ENCODE measurements around the gene MIF4GD.

GRCh38 chr17:75319904-75320691 is 49.1 kb upstream of the MIF4GD start:
- TF ChIP-seq, protein P1, sequence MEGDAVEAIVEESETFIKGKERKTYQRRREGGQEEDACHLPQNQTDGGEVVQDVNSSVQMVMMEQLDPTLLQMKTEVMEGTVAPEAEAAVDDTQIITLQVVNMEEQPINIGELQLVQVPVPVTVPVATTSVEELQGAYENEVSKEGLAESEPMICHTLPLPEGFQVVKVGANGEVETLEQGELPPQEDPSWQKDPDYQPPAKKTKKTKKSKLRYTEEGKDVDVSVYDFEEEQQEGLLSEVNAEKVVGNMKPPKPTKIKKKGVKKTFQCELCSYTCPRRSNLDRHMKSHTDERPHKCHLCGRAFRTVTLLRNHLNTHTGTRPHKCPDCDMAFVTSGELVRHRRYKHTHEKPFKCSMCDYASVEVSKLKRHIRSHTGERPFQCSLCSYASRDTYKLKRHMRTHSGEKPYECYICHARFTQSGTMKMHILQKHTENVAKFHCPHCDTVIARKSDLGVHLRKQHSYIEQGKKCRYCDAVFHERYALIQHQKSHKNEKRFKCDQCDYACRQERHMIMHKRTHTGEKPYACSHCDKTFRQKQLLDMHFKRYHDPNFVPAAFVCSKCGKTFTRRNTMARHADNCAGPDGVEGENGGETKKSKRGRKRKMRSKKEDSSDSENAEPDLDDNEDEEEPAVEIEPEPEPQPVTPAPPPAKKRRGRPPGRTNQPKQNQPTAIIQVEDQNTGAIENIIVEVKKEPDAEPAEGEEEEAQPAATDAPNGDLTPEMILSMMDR (IDR thresholded peaks at IDR 0.05; ENCODE audit: poor library complexity, severe bottlenecking), result no peak
- no peak for TF ChIP-seq EP300 (conservative IDR thresholded peaks at IDR 0.05; ENCODE audit: poor library complexity, severe bottlenecking)
- no peak for TF ChIP-seq EZH2 (IDR thresholded peaks at IDR 0.05; ENCODE audit: borderline replicate concordance, insufficient read depth, low read length, poor library complexity, severe bottlenecking)
- no peak for TF ChIP-seq POLR2AphosphoS5 (IDR thresholded peaks at IDR 0.05)
